ENCODE results near the gene TFB2M.

TFB2M gene

DNA sequence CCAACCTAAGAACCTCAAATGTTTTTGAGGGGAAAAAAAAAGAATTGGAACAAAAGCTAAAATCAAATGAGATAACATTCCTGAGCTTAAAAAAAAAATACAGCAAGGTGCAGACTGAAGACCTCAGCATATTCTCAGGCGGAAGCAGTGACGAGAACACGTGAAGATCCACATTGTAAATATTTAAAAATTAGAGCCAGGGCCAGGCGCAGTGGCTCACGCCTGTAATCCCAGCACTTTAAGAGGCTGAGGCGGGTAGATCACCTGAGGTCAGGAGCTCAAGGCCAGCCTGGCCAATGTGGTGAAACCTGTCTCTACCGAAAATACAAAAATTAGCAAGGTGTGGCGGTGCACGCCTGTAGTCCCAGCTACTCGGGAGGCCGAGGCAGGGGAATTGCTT is 15.7 kb downstream of the TFB2M start:
- Histone ChIP-seq H3K4me1 (ENCODE audit: control insufficient read depth, insufficient read depth, low read length) (no peaks in the 10 kb centered on the region), H3K27ac (ENCODE audit: low read depth, low read length) (no peak overlapping the region), H3K9me3 (ENCODE audit: control insufficient read depth, insufficient read depth, low read length) (no peaks in the 10 kb centered on the region), H3K9ac (ENCODE audit: low read depth, low read length) (no peak overlapping the region), H3K27me3 (ENCODE audit: control insufficient read depth, insufficient read depth, low read length) (no peaks in the 10 kb centered on the region), H3K36me3 (ENCODE audit: control insufficient read depth, insufficient read depth, low read length) (peaks cover 78% of the 10 kb centered on the region), H3K4me3 (ENCODE audit: low read depth, low read length) (no peak overlapping the region)

DNA sequence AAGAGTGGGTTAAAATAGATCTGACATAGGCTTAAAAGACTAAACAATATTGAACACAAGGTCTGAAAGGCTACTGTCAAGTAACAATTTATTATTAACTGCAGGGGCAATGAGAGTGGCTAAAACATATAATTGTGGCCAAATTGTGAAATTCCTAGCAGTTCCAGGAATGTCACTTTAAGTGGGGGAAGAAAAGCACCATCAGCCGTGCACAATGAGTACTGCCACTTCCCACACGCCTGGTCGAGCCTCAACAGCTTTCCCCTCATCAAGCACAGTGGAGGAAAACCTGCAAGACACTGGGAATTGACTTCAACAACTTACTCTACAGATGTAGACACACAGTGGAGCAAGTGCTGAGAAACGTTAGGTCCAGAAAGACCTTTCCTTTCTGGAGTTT is 16.4 kb downstream of the TFB2M start:
- Histone ChIP-seq H3K27me3 (ENCODE audit: control insufficient read depth, insufficient read depth, low read length) (no peaks in the 10 kb centered on the region), H3K27ac (ENCODE audit: low read depth, low read length) (no peak overlapping the region), H3K4me1 (ENCODE audit: control insufficient read depth, insufficient read depth, low read length) (no peaks in the 10 kb centered on the region), H3K9me3 (ENCODE audit: control insufficient read depth, insufficient read depth, low read length) (no peaks in the 10 kb centered on the region), H3K36me3 (ENCODE audit: control insufficient read depth, insufficient read depth, low read length) (peaks cover 74% of the 10 kb centered on the region), H3K4me3 (ENCODE audit: low read depth, low read length) (no peak overlapping the region), H3K9ac (ENCODE audit: low read depth, low read length) (no peak overlapping the region)

DNA sequence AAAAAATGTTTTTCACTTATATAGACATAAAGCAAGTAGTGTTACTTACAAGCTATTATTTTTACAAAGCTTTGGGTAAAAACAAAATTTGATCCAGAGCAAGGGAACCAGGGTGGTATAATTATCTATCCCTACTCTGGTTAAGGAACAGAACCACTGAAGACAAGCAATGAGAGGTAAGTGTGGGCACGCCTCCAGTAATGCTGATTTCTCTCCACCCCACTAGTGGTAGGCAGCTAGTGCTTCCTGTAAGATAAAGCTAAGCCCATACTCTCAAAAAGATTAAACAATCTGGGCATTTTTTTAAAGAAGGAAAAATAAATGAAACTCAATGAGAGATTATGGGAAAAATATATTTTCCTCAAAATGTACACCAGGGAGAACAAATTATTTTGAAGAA is 22.1 kb downstream of the TFB2M start:
- Histone ChIP-seq H3K9ac (ENCODE audit: low read depth, low read length) (no peak overlapping the region), H3K4me3 (ENCODE audit: low read depth, low read length) (no peak overlapping the region), H3K36me3 (ENCODE audit: control insufficient read depth, insufficient read depth, low read length) (peaks cover 70% of the 10 kb centered on the region), H3K4me1 (ENCODE audit: control insufficient read depth, insufficient read depth, low read length) (no peaks in the 10 kb centered on the region), H3K27me3 (ENCODE audit: control insufficient read depth, insufficient read depth, low read length) (no peaks in the 10 kb centered on the region), H3K27ac (ENCODE audit: low read depth, low read length) (no peak overlapping the region), H3K9me3 (ENCODE audit: control insufficient read depth, insufficient read depth, low read length) (no peaks in the 10 kb centered on the region)

DNA sequence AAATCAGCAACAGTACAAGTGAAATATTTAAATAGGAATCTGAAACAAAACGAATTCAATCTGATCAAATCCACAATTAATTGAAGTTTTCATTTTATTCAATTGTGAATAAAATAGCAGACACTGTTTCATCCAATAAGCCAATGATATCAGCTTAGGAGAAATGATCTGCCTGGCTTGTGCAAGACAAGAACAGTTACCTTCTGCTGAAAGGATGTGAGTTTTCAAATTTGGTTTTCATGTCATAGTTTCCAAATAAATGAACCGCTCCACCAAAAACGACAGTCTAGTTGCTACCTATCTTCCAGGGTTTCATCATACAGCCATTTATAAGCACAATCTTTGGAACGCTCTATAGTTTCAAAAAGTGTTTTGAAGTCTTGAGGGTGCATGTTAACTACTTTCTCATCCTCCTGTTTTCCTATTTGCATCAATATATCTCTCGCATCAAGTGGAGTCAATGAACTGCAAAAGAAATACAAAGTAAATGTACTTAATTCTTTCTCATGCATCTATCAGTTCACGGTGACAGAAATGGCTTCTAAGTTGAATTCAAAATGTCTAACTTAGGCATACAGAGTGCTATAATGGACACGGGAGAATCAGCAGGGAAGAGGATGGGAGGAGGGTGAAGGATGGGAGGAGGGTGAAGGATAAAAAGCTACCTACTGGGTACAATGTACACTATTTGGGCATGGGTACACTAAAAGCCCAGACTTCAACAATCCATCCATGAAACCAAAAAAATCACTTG is 25.1 kb downstream of the TFB2M start:
- Histone ChIP-seq H3K9ac (ENCODE audit: low read depth, low read length) (no peak overlapping the region), H3K9me3 (ENCODE audit: control insufficient read depth, insufficient read depth, low read length) (no peaks in the 10 kb centered on the region), H3K27ac (ENCODE audit: low read depth, low read length) (no peak overlapping the region), H3K4me1 (ENCODE audit: control insufficient read depth, insufficient read depth, low read length) (peaks cover 5% of the 10 kb centered on the region; the same call in 1 of the 2 replicates), H3K36me3 (ENCODE audit: control insufficient read depth, insufficient read depth, low read length) (peaks cover 49% of the 10 kb centered on the region), H3K27me3 (ENCODE audit: control insufficient read depth, insufficient read depth, low read length) (no peaks in the 10 kb centered on the region), H3K4me3 (ENCODE audit: low read depth, low read length) (no peak overlapping the region)

DNA sequence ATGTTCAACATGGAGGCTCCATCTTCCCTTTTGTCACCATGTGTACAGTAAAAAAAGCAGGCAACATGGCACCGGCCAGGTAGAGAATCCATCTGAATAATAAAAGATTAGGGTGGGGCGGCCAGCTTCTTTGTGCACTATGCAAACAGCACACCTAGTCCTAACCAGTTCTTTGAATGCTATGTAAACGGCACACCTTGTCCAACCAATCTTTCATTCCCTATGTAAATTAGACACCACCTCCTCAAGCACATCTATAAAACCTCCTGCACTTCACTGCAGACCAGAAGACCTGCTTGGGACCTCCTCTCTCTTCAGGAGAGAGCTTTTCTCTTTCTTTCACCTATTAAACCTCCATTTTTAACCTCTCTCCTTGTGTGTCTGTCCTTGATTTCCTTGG is 28.2 kb downstream of the TFB2M start:
- H3K27ac ChIP-seq (ENCODE audit: low read depth, low read length): no peak overlapping the region
- H3K4me3 ChIP-seq (ENCODE audit: low read depth, low read length): no peak overlapping the region
- H3K36me3 ChIP-seq (ENCODE audit: control insufficient read depth, insufficient read depth, low read length): peaks cover 28% of the 10 kb centered on the region
- no peak overlapping the region for H3K9ac ChIP-seq (ENCODE audit: low read depth, low read length)
- no peaks in the 10 kb centered on the region for H3K27me3 ChIP-seq (ENCODE audit: control insufficient read depth, insufficient read depth, low read length)
- peaks cover 2% of the 10 kb centered on the region; the same call in 1 of the 2 replicates for H3K9me3 ChIP-seq (ENCODE audit: control insufficient read depth, insufficient read depth, low read length)
- H3K4me1 ChIP-seq (ENCODE audit: control insufficient read depth, insufficient read depth, low read length): peaks cover 5% of the 10 kb centered on the region; the same call in 1 of the 2 replicates

DNA sequence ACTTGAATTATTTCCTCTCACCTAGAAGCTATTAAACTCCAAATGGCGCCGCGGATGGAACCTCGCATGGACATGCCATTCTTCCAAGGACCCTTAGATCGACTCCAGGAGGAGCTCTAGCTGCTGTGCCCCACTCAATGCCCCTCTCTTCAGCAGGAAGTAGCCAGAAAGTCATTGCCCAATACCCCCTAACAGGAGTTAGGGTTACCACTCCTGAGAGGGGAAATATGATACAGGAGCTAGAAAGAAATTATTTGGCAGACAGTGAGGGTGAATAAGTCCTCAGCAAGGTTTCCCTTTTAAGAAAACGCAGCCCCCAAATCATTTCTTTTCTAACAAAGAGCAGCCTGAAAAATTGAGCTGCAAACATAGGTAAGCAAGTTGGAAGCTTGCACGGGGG is 28.6 kb downstream of the TFB2M start:
- Histone ChIP-seq H3K36me3 (ENCODE audit: control insufficient read depth, insufficient read depth, low read length) (peaks cover 24% of the 10 kb centered on the region), H3K9ac (ENCODE audit: low read depth, low read length) (no peak overlapping the region), H3K4me1 (ENCODE audit: control insufficient read depth, insufficient read depth, low read length) (peaks cover 5% of the 10 kb centered on the region; the same call in 1 of the 2 replicates), H3K27ac (ENCODE audit: low read depth, low read length) (no peak overlapping the region), H3K27me3 (ENCODE audit: control insufficient read depth, insufficient read depth, low read length) (no peaks in the 10 kb centered on the region), H3K9me3 (ENCODE audit: control insufficient read depth, insufficient read depth, low read length) (peaks cover 5% of the 10 kb centered on the region; the same call in 1 of the 2 replicates), H3K4me3 (ENCODE audit: low read depth, low read length) (no peak overlapping the region)

DNA sequence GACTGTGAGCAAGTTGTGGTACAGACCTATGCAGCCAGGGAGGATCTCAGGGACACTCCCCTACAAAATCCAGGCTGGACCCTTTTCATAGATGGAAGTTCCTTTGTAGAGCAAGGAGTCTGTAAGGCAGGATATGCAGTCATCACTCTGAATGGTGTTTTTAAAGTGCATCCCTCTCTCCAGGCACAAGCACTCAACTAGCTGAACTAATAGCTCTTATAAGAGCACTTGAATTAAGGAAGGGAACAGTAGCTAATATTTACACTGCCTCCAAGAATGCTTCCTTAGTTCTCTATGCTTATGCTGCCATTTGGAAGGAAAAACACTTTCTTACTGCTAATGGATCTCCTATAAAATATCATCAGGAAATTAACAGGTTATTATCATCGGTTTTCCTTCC is 31.9 kb downstream of the TFB2M start:
- peaks cover 22% of the 10 kb centered on the region for H3K9me3 ChIP-seq (ENCODE audit: control insufficient read depth, insufficient read depth, low read length)
- peaks cover 5% of the 10 kb centered on the region; the same call in 1 of the 2 replicates for H3K4me1 ChIP-seq (ENCODE audit: control insufficient read depth, insufficient read depth, low read length)
- no peak overlapping the region for H3K4me3 ChIP-seq (ENCODE audit: low read depth, low read length)
- H3K27me3 ChIP-seq (ENCODE audit: control insufficient read depth, insufficient read depth, low read length): no peaks in the 10 kb centered on the region
- no peak overlapping the region for H3K27ac ChIP-seq (ENCODE audit: low read depth, low read length)
- H3K9ac ChIP-seq (ENCODE audit: low read depth, low read length): no peak overlapping the region
- H3K36me3 ChIP-seq (ENCODE audit: control insufficient read depth, insufficient read depth, low read length): no peaks in the 10 kb centered on the region

DNA sequence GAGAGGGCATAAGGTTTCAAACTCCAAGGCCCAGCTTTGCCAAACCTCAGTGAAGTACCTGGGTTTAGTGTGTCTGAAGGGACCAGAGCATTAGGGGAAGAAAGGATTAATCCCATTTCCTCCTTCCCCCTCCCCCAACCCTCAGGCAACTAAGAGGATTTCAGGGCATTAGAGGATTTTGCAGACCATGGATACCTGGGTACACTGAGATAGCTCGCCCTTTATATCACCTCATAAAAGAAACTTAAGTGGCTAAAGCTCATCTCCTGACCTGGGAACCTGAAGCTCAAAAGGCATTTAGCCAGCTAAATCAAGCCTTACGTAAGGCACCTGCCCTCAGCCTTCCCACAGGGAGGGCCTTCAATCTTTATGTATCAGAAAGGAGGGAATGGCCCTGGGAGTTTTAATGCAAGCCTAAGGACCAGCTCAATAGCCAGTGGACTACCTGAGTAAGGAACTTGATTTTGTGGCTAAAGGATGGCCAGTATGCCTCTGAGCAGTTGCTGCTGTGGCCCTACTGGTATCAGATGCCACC is 32.6 kb downstream of the TFB2M start:
- Histone ChIP-seq H3K9ac (ENCODE audit: low read depth, low read length) (no peak overlapping the region), H3K9me3 (ENCODE audit: control insufficient read depth, insufficient read depth, low read length) (peaks cover 22% of the 10 kb centered on the region), H3K4me3 (ENCODE audit: low read depth, low read length) (no peak overlapping the region), H3K27me3 (ENCODE audit: control insufficient read depth, insufficient read depth, low read length) (no peaks in the 10 kb centered on the region), H3K27ac (ENCODE audit: low read depth, low read length) (no peak overlapping the region), H3K36me3 (ENCODE audit: control insufficient read depth, insufficient read depth, low read length) (no peaks in the 10 kb centered on the region), H3K4me1 (ENCODE audit: control insufficient read depth, insufficient read depth, low read length) (peaks cover 5% of the 10 kb centered on the region; the same call in 1 of the 2 replicates)

DNA sequence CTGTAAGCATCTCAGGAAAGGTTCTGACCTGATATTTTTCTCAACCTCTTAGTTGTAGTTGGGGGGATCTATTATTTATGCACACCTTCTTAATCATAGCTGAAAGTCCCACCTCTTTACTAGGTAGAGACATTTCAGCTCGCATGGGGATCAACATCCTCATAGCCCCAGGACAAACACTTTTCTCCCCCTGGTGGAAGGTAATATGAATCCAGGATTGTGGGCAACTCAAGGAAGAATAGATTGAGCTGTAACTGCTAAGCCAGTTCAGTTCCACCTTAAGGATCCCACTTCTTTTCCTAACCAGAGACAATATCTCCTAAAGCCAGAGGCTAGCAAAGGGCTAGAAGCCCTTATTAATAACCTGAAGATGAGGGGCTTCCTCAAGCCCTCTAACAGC is 33.5 kb downstream of the TFB2M start:
- Histone ChIP-seq H3K9ac (ENCODE audit: low read depth, low read length) (no peak overlapping the region), H3K27me3 (ENCODE audit: control insufficient read depth, insufficient read depth, low read length) (no peaks in the 10 kb centered on the region), H3K27ac (ENCODE audit: low read depth, low read length) (no peak overlapping the region), H3K4me3 (ENCODE audit: low read depth, low read length) (no peak overlapping the region), H3K9me3 (ENCODE audit: control insufficient read depth, insufficient read depth, low read length) (peaks cover 22% of the 10 kb centered on the region), H3K4me1 (ENCODE audit: control insufficient read depth, insufficient read depth, low read length) (no peaks in the 10 kb centered on the region; the same call in 1 of the 2 replicates), H3K36me3 (ENCODE audit: control insufficient read depth, insufficient read depth, low read length) (no peaks in the 10 kb centered on the region)

DNA sequence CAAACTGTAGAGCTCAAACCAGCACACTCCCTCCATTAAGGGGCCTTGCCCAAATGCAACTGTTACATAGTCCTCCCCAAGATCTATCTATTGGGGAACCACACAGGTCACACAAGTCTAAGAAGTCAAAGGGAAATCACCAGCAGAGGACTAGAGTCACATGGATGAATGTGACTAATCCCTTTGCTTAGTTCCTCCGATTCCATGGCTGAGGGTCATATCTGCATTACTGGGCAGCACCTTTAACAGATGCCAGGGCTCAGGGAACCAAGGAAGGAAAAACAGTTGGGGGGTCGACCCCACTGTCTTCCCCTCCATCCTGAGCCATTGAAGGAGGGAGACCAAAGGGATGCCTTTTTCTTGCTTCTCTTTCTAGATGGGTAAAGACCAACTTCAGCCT is 35.6 kb downstream of the TFB2M start:
- H3K36me3 ChIP-seq (ENCODE audit: control insufficient read depth, insufficient read depth, low read length): no peaks in the 10 kb centered on the region
- H3K27me3 ChIP-seq (ENCODE audit: control insufficient read depth, insufficient read depth, low read length): no peaks in the 10 kb centered on the region
- peaks cover 22% of the 10 kb centered on the region for H3K9me3 ChIP-seq (ENCODE audit: control insufficient read depth, insufficient read depth, low read length)
- H3K27ac ChIP-seq (ENCODE audit: low read depth, low read length): no peak overlapping the region
- no peak overlapping the region for H3K9ac ChIP-seq (ENCODE audit: low read depth, low read length)
- no peak overlapping the region for H3K4me3 ChIP-seq (ENCODE audit: low read depth, low read length)
- no peaks in the 10 kb centered on the region for H3K4me1 ChIP-seq (ENCODE audit: control insufficient read depth, insufficient read depth, low read length)

DNA sequence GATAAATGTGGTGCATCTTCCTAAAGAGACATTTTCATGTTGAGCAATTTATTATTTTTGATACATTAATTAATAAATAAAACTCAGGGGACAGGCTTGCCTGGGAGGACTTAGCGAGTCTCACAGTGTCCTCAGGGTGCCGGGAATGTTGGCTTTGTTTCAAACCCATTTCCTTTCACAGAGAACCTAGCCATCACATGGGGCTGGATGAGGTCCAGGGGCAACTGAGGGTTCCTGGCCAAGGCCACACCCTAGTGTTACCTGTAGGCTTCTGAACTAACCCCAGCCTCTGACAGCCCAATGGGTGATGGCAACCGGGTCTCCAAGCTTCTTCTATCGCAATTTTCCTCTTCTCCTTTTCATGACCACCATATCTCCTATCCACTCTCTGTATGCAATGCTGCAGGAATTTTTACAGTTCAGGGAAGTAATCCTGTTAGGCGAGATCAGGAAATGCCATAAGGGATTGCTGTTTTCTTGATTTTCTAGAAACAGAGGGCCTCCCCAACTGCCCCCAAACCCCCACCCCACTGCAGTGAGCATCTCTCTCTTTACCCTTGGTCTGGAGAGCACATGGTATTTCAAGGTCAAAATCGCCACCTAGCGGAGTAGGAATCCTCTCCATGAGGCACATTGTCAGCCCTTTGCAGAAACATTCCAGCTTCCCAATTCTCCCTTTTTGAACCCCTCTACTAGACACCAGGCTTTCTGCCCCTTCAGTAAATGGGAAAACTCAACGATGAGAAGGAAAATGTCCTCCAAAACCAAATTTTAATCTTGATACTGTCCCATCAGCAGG is 36.9 kb downstream of the TFB2M start:
- H3K9me3 ChIP-seq (ENCODE audit: control insufficient read depth, insufficient read depth, low read length): peaks cover 22% of the 10 kb centered on the region
- H3K36me3 ChIP-seq (ENCODE audit: control insufficient read depth, insufficient read depth, low read length): no peaks in the 10 kb centered on the region
- H3K27me3 ChIP-seq (ENCODE audit: control insufficient read depth, insufficient read depth, low read length): no peaks in the 10 kb centered on the region
- no peak overlapping the region for H3K4me3 ChIP-seq (ENCODE audit: low read depth, low read length)
- H3K4me1 ChIP-seq (ENCODE audit: control insufficient read depth, insufficient read depth, low read length): no peaks in the 10 kb centered on the region
- no peak overlapping the region for H3K27ac ChIP-seq (ENCODE audit: low read depth, low read length)
- no peak overlapping the region for H3K9ac ChIP-seq (ENCODE audit: low read depth, low read length)
